HG02642 (cell line): ENCODE results near the gene CEMP1.

Experiments used
- ATAC-seq: cut with Tn5 transposase; IDR thresholded peaks from one replicate; pipeline ENCODE4 v1.9.1; 2021; ENCODE audit warnings: mild to moderate bottlenecking; ENCODE audit not compliant: unreplicated experiment, poor library complexity

The CEMP1 gene

DNA sequence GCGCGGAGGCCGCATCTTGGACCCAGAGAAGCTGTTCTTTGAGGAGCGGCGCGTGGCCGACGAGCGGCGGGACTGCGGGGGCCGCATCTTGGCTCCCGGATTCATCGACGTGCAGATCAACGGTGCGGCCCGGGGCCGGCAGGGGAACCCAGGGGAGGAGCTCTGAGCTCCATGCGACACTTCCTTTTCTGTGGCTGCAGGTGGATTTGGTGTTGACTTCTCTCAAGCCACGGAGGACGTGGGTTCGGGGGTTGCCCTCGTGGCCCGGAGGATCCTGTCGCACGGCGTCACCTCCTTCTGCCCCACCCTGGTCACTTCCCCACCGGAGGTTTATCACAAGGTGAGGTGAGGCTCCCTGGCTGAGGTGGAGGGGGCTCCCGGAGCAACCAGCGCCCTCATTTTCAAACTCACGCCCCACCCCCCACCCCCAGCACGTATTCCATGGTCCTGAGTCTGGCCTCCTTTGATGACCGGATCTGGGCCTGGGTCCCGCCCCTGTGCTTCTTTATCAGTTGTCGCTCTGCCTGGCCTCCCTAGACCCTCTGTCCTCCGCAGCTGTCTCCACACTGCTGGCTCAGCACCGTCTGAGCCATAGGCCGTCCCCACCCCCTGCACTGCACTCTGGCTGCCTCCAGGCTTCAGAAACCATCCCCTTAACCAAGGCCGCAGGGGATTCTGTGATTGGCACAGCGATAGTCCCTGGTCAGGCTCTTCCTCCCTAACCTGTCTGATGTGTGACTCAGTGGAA is 10.2 kb downstream of the CEMP1 start:
- peak; percentile 24 for ATAC-seq

GRCh38 chr16:2520097-2520783 is 11.0 kb downstream of the CEMP1 start, which contains the start of gene AMDHD2:
TSS of gene AMDHD2 (plus strand) at chr16:2520371. CDS start at chr16:2520459, 88 bp downstream.
- ATAC-seq, result peak; percentile 59

DNA sequence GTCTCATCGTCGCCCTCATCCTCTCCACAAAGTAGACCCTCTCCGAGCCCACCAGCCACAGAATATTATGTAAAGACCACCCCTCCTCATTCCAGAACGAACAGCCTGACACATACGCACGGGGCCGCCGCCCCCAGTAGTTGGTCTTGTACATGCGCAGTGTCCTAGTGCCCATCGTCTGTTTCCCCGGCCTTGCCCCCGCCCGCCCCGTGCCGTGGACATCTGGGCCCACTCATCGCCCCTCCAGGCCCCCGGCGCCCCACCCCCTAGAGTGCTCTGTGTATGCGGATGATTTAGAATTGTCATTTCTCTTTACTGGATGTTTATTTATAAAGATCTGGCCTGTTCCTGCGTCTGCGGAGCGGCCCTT is 11.5 kb downstream of the CEMP1 start:
- no peak for ATAC-seq

DNA sequence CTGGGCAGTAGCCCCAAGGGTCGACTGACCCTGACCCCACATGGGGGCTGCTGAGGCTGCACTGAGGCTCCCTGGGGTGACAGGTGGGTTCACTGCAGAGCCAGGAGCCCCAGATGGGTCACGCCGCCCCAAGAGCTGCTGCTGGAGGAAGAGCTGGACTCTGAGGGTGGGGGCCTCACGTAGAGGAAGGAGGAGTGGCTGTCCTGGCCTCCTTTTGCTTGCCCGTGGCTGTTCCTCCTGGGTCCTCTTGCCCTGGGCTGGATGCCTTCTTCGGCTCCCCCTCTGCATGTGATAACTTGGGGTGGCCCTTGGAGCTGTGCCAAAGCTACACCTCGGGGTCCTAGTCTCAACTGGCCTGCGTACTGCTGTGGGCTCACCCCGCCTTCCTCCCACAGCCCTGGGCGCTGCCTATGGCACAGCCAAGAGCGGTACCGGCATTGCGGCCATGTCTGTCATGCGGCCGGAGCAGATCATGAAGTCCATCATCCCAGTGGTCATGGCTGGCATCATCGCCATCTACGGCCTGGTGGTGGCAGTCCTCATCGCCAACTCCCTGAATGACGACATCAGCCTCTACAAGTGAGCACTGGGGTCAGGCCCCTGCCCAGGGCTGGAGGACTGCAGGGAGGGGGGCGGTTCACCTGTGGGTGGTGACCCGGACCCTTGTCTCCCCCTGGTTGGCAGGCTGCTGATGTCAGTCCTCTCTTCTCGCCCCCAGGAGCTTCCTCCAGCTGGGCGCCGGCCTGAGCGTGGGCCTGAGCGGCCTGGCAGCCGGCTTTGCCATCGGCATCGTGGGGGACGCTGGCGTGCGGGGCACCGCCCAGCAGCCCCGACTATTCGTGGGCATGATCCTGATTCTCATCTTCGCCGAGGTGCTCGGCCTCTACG is 12.1 kb downstream of the CEMP1 start:
- no peak for ATAC-seq

- no peak for ATAC-seq
Observed at GRCh38 chr16:2517954-2518605, 13.1 kb downstream of the CEMP1 start.

DNA sequence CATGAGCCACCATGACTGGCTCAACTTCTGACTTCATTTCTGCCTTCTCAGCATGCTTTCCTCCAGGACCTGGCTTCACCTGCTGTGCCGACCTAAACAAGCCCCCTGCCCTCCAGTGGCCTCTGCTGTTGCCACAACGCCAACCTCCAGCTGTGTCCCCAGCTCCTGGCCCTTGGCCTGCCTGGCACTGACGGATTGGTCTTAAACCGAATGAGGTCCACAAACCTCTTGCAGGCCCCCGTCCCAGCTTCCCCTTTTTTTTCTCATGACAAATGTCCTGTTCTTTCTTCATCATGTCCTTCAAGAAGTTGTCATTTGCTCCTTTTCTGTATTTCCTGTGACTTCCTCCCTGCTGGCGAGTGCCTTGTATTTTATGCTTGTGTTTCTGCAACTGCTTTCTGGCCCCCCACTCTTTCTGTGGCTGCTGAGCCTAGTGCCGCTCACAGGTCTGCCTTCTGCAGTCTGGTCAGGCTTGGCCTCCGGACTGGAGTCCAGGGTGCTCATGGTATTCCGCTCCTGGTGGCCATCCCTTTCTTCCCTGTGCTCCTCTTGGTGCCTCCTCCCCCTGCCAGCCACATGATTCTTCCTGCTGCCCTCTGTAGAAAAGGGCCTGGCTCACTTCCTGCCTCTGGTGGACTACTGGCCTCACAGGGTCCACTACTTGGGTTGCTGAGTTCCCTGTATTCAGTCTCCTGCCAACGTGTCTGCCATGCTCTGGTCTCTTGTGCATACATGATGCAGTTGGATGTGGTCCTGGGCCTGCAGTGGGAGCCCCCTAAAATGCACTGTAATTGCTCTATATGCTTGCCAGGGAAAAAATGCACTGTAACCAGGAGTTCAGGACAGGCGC is 14.6 kb downstream of the CEMP1 start:
- no peak for ATAC-seq

DNA sequence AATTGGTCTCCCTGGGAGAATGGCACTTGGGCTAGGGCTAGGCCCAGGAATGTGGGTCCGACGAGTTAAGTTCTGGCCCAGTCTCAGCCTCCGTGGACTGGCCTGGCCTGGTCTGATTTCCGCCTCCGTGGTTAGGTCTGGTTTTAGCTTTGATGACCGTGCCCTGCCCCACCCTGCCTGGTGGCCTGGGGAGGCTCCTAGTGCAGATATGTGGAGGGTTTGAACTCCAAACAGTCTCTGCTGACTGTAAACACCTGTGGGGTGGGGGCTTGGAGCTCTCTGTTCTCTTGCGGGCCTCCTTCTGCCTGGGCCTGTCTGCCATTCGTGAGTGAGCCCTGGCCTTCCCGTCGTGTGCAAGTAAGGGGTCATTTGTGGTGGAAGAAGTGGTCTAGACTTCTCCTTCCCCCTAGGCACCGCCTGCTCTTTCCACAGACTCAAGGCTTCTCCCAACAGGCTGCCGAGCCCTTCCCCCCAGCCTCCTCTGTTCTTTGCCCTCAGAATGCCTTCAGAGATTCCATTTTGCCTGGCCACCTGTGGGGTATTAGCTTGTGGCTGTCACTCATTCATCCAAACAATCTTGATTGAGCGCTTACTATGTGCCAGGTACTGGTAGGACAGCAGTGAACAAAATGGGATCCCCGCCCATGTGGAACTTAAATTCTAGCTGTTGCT is 15.9 kb downstream of the CEMP1 start:
- ATAC-seq, result no peak

DNA sequence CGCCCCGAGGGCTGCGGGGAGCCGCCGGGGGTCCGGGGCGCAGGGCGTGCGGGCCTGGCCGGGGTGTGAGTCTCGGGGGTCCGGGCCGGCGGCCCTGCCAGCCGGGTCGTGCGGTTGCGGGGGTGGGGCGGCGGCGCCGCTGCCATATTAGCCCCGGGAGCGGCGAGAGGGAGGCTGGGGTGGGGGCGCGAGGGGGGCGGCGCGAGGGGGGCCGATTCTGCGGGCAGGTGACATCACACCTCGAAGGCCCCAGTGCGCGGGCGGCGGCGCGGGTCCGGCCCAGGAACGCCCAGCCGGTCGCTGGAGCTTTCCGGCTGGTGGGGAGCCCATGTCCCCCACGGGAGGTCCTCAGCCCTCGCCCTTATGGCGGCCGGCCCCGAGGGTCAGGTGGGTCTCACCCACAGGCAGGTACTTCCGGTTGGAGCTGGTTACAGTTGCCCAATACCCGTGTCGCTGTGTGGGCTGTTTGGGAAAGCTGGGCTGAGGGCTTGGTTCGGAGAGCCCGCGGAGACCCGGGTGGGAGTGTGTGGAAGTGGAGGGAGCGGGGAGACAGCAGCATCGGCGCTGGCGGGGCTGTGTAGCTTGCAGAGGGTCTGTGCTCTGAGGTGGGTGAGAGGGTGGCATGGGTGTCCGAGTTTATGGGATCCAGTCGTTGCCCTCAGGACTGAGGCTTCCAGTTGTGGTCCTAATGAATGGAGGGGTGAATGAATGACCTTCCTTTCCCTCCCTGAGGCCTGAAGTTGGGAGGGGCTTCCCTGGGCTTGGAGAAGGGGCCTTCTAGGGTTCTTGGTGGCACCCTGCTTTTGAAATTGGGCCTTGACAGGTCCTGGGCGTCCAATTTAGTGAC is 16.7 kb downstream of the CEMP1 start:
- ATAC-seq, result no peak

DNA sequence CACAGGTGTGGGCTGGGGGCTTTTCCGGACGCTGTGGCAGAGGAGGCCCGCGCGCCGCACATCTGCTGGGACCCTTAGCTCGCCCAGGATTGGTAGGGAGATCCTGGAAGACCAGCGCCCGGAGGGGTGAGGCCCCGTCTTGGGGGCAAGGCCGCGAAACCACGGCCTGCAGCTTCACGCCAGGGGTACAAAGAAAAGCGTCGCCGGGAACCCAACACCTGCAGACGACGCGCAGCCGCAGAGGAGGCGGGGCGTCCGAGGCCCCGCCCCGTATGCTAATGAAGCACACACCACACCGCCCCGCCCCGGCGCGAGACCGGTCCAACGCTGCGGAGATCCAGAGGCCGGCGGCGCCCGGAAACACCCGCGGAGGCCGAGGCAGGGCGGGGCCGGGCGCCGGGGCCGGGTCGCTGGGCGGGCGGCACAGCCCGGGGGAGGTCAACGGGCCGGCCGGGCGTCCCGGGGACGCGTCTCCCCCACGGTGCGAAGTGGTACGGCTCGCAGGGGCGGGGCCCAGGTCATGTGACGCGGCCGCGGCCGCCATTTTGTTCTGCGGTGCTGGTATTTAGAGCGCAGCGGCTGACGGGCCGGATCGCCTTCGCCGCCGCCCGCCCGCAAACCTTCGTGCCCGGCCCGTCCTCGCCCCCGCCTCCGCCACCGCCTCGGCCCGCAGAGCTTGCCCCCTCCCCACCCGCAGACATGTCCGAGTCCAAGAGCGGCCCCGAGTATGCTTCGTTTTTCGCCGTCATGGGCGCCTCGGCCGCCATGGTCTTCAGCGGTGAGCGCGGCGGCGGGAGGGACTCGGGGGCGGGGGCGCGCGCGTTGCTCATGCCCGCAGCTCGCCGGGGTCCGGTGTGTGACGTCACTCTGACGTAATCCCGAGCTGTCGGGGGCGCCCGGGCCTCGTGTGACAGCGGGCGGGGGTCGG is 17.5 kb downstream of the CEMP1 start, which contains the start of gene ATP6V0C:
Gene ATP6V0C (plus strand): TSS at position 548 of the 928 bp plus-strand sequence. CDS start 152 bp downstream, at position 700.
- ATAC-seq, result peak; percentile 69

GRCh38 chr16:2512735-2513404 is 18.3 kb downstream of the CEMP1 start:
- peak; percentile 2 for ATAC-seq

DNA sequence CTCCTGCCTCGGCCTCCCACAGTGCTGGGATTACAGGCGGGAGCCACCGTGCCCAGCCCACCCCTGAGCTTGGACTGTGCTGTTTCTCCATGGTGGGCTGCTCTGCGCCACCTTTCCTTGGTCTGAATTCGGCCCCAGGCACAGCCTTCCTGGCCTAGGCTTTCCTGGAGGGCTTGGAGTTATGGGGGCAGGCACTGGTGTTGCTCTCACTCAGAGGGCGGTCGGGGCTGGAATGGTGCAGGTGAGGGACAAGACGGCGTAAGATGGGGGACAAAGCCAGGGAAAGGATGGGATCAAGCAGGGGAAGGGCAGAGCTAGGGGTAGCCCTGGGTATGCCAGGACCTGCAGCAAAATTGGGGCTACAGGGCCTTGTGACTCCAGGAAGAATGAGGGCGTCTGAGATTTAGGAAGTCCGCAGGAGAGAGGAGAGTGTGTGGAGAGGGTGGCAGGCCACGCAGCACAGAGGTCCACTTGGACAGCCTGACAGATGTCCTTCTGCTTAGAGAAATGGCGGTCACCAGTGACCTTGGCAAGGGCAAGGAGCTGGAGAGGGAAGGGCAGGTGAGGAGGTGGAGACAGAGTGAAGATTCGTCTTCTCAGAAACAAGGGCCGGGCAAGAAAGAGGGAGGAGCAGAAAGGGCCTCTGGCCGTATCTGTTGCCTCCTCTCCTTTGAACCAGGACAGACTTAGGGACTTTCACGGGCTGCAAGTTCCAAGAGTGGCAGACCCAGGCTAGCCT is 19.0 kb downstream of the CEMP1 start:
- no peak for ATAC-seq

DNA sequence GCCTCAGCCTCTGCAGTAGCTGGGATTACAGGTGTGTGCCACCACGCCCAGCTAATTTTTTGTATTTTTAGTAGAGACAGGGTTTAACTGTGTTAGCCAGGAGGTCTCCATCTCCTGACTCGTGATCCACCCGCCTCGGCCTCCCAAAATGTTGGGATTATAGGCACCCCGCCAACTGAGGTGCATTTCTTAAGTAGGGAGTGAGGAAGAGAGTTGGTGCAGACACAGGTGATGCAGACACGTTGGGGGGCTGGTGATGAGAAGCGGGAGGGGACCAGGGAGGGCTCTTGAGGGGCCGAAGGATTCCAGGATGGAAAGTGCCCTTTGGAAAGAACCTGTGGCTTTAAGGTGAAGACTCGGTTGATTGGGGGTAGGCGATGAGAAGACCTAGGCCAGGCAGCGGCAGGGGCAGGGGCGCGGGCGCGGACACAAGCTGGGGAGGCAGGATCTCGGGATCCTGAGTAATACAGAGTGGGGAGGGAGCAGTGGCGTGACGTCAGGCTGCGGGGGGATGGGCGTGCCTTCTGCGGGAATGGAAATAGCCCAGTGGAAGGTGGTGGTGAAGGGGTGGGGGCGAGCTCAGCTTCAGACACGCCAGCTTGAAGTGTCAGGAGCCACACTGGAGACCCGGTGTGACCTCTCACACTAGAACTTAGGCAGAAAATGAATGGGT is 19.9 kb downstream of the CEMP1 start:
- no peak for ATAC-seq

DNA sequence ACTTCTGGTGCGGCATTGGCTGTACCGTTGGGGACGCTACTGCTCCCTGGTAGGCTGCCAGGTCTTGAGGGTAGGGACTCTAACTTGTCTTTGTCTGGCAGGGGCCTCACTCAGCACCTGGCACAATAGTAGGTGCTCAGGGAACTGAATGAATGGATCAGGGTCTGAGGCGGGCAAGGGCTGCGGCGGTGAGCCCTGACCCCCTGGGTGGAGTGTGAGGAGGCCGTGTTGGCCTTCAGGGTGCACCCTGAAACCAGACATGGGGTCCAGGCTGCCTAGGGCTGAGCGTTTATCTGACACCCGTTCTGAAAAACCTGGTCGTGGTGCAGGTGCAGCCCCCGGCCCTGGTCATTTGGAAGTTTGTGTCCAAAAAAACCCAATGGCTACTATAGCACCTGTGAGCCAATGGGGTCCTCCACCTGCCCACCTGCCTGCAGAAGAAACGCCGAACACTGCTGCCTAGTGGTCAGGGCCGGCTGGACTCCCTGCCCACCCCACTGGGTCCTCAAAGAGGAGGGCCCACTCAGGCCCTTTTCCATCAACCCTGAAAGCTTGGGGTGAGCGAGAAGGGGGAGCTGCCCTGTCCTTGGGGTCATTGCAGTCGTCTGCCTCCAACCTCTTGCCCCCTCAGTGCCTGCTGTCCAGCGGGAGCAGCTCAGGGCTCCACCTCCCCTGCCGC is 22.3 kb downstream of the CEMP1 start:
- no peak for ATAC-seq

DNA sequence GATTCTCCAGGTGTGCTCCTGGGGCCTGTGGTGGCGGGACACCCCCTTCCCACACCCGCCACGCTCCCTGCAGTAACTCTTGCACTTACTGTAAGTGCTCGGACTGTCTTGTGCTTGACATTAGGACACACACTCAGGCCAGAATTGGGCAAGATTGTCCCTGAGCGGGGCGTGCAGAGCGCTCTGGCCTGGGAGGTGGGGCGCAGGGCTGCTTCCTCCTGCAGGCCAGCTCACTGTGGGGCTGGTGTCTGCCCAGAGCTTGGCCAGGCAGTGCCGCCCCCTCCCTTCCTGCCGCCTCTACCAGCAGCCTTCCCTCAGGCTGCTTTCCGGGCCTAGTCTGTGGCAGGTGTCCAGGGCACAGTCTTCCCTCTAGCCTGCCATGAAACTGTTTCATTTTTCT is 23.5 kb downstream of the CEMP1 start:
- peak; percentile 4 for ATAC-seq
